KOPT-K1 (cell line): ENCODE data around the gene GPR160.

Source experiments
- H3K27ac ChIP-seq: fragments of 200-600 bp; sonication (generic); 2 replicates; pipeline ENCODE4 v1.5.1; 2016; ENCODE audit warnings: antibody characterized with exemption, mild to moderate bottlenecking, low read depth, low read length; ENCODE audit not compliant: poor library complexity, severe bottlenecking
- H3K36me3 ChIP-seq: fragments of 200-600 bp; sonication (generic); 2 replicates; pipeline ENCODE4 v1.5.1; 2017; ENCODE audit warnings: antibody characterized with exemption, mild to moderate bottlenecking, low read length, moderate library complexity; ENCODE audit not compliant: insufficient read depth
- H3K9me3 ChIP-seq: fragments of 200-600 bp; sonication (generic); 2 replicates; pipeline ENCODE4 v1.5.1; 2017; ENCODE audit warnings: antibody characterized with exemption, low read length, mild to moderate bottlenecking; ENCODE audit not compliant: insufficient read depth, poor library complexity, severe bottlenecking

Gene GPR160

GRCh38 chr3:170075441-170076091 is 37.8 kb downstream of the GPR160 start:
- H3K27ac ChIP-seq, result no peak overlapping the region

GRCh38 chr3:170076715-170077238 is 39.0 kb downstream of the GPR160 start:
- Histone ChIP-seq H3K27ac (no peak overlapping the region), H3K9me3 (peaks cover 9% of the 10 kb centered on the region), H3K36me3 (no peaks in the 10 kb centered on the region)

More at GRCh38 chr3:170075441-170076091, 37.8 kb downstream of the GPR160 start:
- no peaks in the 10 kb centered on the region for H3K36me3 ChIP-seq
- peaks cover 9% of the 10 kb centered on the region for H3K9me3 ChIP-seq

- Histone ChIP-seq H3K27ac (no peak overlapping the region), H3K36me3 (no peaks in the 10 kb centered on the region), H3K9me3 (peaks cover 4% of the 10 kb centered on the region)
Measured at GRCh38 chr3:170077361-170077760, 39.6 kb downstream of the GPR160 start.

GRCh38 chr3:170078620-170079281 is 41.0 kb downstream of the GPR160 start:
- Histone ChIP-seq H3K36me3 (0 out of 2 replicates have a peak, but pooled peaks cover under 1% of the 10 kb centered on the region), H3K9me3 (no peaks in the 10 kb centered on the region), H3K27ac (no peak overlapping the region)

GRCh38 chr3:170079536-170080165 is 41.9 kb downstream of the GPR160 start:
- Histone ChIP-seq H3K36me3 (peaks cover 10% of the 10 kb centered on the region), H3K9me3 (no peaks in the 10 kb centered on the region), H3K27ac (no peak overlapping the region)

- no peaks in the 10 kb centered on the region for H3K9me3 ChIP-seq
- H3K36me3 ChIP-seq, result peaks cover 19% of the 10 kb centered on the region
- H3K27ac ChIP-seq, result no peak overlapping the region
Measured at GRCh38 chr3:170080605-170081004, 42.8 kb downstream of the GPR160 start.

GRCh38 chr3:170081079-170081741 is 43.4 kb downstream of the GPR160 start:
- Histone ChIP-seq H3K9me3 (no peaks in the 10 kb centered on the region), H3K36me3 (peaks cover 25% of the 10 kb centered on the region), H3K27ac (no peak overlapping the region)

- Histone ChIP-seq H3K27ac (no peak overlapping the region), H3K9me3 (no peaks in the 10 kb centered on the region), H3K36me3 (peaks cover 44% of the 10 kb centered on the region)
Measured at GRCh38 chr3:170083343-170083742, 45.5 kb downstream of the GPR160 start.

GRCh38 chr3:170085396-170085795 is 47.6 kb downstream of the GPR160 start:
- peaks cover 61% of the 10 kb centered on the region for H3K36me3 ChIP-seq
- no peak overlapping the region for H3K27ac ChIP-seq
- no peaks in the 10 kb centered on the region for H3K9me3 ChIP-seq

- H3K36me3 ChIP-seq, result peaks cover 93% of the 10 kb centered on the region
Measured at GRCh38 chr3:170089862-170090600, 52.2 kb downstream of the GPR160 start.

GRCh38 chr3:170090601-170090981 is 52.8 kb downstream of the GPR160 start:
- no peaks in the 10 kb centered on the region for H3K9me3 ChIP-seq
- H3K27ac ChIP-seq, result no peak overlapping the region
- H3K36me3 ChIP-seq, result peaks cover 93% of the 10 kb centered on the region

More at GRCh38 chr3:170089862-170090600, 52.2 kb downstream of the GPR160 start:
- H3K27ac ChIP-seq, result no peak overlapping the region
- no peaks in the 10 kb centered on the region for H3K9me3 ChIP-seq

- Histone ChIP-seq H3K36me3 (peaks cover 96% of the 10 kb centered on the region), H3K27ac (no peak overlapping the region), H3K9me3 (no peaks in the 10 kb centered on the region)
Measured at GRCh38 chr3:170092907-170093306, 55.1 kb downstream of the GPR160 start.

GRCh38 chr3:170095771-170096170 is 58.0 kb downstream of the GPR160 start:
- H3K27ac ChIP-seq, result no peak overlapping the region
- no peaks in the 10 kb centered on the region for H3K9me3 ChIP-seq
- peaks cover 99% of the 10 kb centered on the region for H3K36me3 ChIP-seq

- no peak overlapping the region for H3K27ac ChIP-seq
- no peaks in the 10 kb centered on the region for H3K9me3 ChIP-seq
- H3K36me3 ChIP-seq, result peaks cover 99% of the 10 kb centered on the region
Measured at GRCh38 chr3:170096342-170096741, 58.5 kb downstream of the GPR160 start.
